T1000 (cell line): ENCODE results near the gene NCAPG.

Experiments used
- DNase-seq: peaks from one replicate; lab custom pipeline; 2025; ENCODE audit warnings: mixed read lengths; lab: John Stamatoyannopoulos, UW

Gene NCAPG

DNA sequence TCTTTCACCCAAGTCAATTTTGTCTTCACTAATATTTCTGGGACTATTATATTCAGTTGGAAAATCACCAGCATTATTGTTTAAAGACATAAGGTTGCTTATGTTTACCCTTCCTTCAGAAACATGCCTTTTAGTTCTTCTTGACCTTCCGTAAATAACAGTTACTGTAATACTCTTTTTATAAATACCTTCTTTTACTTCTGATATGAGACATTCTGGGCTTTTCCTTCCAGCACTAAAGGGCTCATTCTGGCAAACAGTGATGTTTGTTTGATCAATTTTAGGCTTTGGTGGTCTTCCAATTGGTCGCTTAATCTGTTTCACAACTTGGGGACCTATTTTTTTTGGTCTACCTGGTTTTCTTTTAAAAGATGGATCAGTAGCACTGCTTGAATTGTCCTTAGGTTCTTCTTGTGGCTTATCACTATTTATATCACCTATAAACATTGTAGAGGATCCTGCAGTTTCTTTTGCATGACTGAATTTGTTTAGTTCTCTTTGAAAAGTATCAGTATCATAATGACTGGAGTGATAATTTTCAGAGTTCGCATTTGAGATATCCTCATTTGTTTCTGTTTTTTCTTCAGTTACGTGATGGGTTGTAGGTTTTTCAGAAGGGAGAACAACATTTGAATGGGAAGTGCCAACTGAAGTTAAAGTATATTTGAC lies 64.8 kb downstream of the NCAPG start:
- DNase-seq, result no peak

GRCh38 chr4:17876943-17877342 lies 66.2 kb downstream of the NCAPG start:
- no peak for DNase-seq

DNA sequence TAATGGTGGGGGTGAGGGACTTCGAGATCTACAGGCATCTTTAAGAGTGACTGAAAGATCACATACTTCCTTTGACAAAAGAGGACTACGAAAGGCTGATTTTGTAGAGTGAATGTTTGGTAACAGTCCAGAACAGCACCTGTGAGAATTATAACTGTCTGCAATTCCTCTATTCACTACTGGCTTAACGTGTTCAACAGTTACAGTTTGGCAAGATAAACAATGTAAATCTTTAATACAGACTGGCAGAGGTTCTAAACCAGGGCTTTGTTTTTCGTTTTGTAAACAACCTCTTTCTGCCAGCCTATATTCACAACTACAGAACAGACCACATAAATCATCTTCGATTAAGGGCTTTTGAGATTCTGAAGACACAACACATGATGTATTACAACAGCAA lies 66.9 kb downstream of the NCAPG start:
- no peak for DNase-seq

GRCh38 chr4:17884063-17884462 lies 73.3 kb downstream of the NCAPG start:
- no peak for DNase-seq

DNA sequence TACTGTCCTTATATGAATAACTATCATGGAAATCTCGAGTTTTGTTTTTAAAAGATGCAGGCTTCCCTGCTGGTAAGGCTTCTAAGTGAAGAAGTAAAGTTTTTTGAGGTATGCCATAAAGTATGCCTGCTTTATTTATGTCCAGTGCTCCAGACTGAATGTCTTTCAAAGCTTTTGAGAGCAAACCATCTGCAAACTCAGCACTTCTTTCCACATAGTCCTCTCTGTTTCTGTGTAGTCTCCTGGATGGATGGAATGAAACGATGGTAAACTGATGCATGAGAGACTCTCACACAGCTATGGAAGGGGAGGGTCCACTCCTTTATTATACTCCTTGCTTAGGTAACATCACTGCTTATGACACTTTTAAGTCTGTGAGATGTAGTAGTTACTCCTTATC lies 73.7 kb downstream of the NCAPG start:
- no peak for DNase-seq

DNA sequence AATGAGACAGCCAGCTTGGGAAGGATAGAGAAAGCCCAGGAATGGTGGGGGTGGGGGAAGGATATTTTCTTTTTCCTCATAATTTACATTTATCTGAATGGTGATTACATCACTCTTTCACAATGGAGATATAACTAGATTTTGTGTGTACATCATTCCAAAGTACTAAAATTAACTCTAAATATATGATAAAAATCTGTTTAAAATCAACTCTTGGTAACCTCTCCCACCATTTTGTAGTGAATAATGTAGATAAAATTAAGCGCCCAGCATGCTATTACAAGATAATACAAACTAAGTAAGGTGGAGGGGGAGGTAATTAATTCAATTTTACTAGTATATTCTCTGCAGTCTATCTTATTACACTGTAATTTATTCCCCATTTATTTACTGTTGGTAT lies 78.9 kb downstream of the NCAPG start:
- DNase-seq, result no peak

DNA sequence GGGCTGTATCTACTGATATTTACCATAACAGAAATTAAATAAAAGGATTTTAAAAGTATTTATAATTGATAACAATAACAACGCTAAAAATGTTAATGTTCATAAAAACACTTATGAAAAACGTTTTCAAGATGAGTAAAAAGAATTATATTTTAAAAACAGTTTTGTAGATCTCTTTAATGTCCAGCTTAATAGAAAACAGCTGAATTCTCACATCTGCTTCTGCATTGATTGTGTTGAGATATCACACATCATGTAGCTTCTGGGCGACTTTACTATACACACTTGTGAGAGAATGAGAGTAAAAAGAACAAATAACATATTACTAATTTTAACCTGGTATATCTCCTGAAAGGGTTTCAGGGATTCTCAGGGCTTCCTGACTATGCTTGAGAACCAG lies 83.6 kb downstream of the NCAPG start:
- no peak for DNase-seq
